ENCODE results near the gene NCOA3. TPM values are rescaled to one million over a fixed set of nuclear protein-coding genes. Genes with fewer than 3 reads are reported as not detected.

NCOA3 gene
- total and polyA plus RNA-seq, 2 experiments from 2014 or later = 6.7 to 25.8 TPM

GRCh38 chr20:47606983-47607613, 105.4 kb downstream of the NCOA3 start:
- Histone ChIP-seq H3K79me2 (replicated peaks; ENCODE audit: insufficient read depth) (peaks cover 56% of the 10 kb centered on the region), H3K36me3 (ENCODE audit: insufficient read depth) (no peaks in the 10 kb centered on the region), H3K9me2 (ENCODE audit: insufficient read depth) (no peaks in the 10 kb centered on the region), H3K27ac (ENCODE audit: low read depth) (no peak overlapping the region), H3K4me1 (ENCODE audit: insufficient read depth) (no peaks in the 10 kb centered on the region), H3K4me3 (no peak overlapping the region), H3F3A (replicated peaks; ENCODE audit: low read depth) (no peaks in the 10 kb centered on the region), H3K27me3 (ENCODE audit: insufficient read depth) (no peaks in the 10 kb centered on the region), H4K20me1 (replicated peaks; ENCODE audit: insufficient read depth) (no peaks in the 10 kb centered on the region), H3K4me2 (no peak overlapping the region), H2AFZ (no peak overlapping the region)
- peaks cover 17% of the 10 kb centered on the region; the same call in 2 of the 3 replicates for H3K4me1 Mint-ChIP-seq
- DNase-seq (ENCODE audit: low spot score) (no peak), ATAC-seq (no peak)
- H3K27ac Mint-ChIP-seq = no peak overlapping the region
- no peaks in the 10 kb centered on the region for H3K27me3 Mint-ChIP-seq (ENCODE audit: insufficient read depth, low read depth, poor library complexity)
- TF ChIP-seq REST (IDR thresholded peaks at IDR 0.05; ENCODE audit: unreplicated experiment) (no peak), ETS1 (IDR thresholded peaks at IDR 0.05) (no peak), ZNF114 (CRISPR knock-in tag; IDR thresholded peaks at IDR 0.05) (no peak), NANOG (IDR thresholded peaks at IDR 0.05; ENCODE audit: borderline replicate concordance) (no peak), ZNF462 (CRISPR knock-in tag; IDR thresholded peaks at IDR 0.05) (no peak), JUNB (IDR thresholded peaks at IDR 0.05; ENCODE audit: unreplicated experiment) (no peak), EZH2phosphoT487 (IDR thresholded peaks at IDR 0.05; ENCODE audit: unreplicated experiment) (no peak), CREB1 (CRISPR knock-in tag; IDR thresholded peaks at IDR 0.05; ENCODE audit: low read depth) (no peak), ZNF331 (CRISPR knock-in tag; IDR thresholded peaks at IDR 0.05; ENCODE audit: low read depth) (no peak), EZH2 (IDR thresholded peaks at IDR 0.05; ENCODE audit: low read depth, unreplicated experiment) (no peak), STAT1 (IDR thresholded peaks at IDR 0.05; ENCODE audit: unreplicated experiment) (no peak), CTCF (conservative IDR thresholded peaks at IDR 0.05; ENCODE audit: low read depth in 2 of 2) (no peak), POLR2AphosphoS5 (IDR thresholded peaks at IDR 0.05; ENCODE audit: low read depth) (no peak)
- H3K9me3 Mint-ChIP-seq = peaks cover 11% of the 10 kb centered on the region
- H3K4me3 Mint-ChIP-seq = no peak overlapping the region
- peaks cover 14% of the 10 kb centered on the region for H3K36me3 Mint-ChIP-seq (ENCODE audit: low read depth)

Measured in GM23338 (cell line).